GM18511 (cell line): Measurements from ENCODE around the gene PDSS2.
"Not testable (repeated sequence)": the region's sequence is repeated elsewhere in the genome, so short reads cannot be mapped to it uniquely, and the experiment has no call there.

Experiments
- ATAC-seq: cut with Tn5 transposase; IDR thresholded peaks from one replicate; pipeline ENCODE4 v1.9.1; 2021; ENCODE audit warnings: mild to moderate bottlenecking, moderate library complexity; ENCODE audit not compliant: unreplicated experiment

The PDSS2 gene

GRCh38 chr6:107280001-107280400 lies 179.4 kb downstream of the PDSS2 start:
- ATAC-seq: not testable (repeated sequence)

- ATAC-seq: no peak
Observed at GRCh38 chr6:107275330-107275865, 184.0 kb downstream of the PDSS2 start.

DNA sequence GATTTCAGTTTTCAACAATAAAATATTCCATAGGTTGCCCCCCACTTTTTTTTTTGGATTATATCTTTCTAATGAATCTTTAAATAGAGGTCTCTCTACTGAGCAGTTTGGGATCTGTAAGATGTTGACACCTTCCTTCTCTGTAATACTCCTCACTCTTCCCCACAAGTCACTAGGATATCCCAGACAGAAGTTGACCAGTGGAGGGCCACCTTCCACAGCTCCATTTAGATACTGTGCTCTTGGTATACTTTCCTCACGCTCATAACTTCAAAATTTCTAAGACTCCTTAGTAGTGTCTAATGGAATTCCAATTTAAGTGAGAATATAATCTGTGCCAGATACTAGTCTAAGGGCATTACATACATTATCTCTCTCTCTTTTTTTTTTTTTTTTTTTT lies 185.1 kb downstream of the PDSS2 start:
- ATAC-seq: no peak

DNA sequence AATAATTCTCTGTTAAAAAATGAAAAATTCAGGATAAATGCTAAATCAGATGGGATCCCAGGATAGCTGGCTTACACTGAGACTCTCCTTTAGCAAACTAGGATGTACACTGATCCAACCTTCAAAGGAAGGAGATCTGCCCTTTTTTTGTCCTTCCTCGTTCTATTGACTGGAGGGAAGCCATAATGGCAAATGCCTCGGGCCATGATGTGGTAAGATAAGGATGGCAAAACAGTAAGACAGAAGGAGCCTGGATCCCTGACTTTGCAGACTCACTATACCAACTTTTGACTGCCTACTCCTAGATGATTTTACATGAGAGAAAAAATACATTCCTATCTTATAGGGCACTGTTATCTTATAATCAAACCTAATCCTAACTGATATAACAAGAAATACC lies 187.1 kb downstream of the PDSS2 start:
- no peak for ATAC-seq

- ATAC-seq: no peak
Observed at GRCh38 chr6:107271208-107271790, 188.1 kb downstream of the PDSS2 start.

- ATAC-seq: no peak
Observed at GRCh38 chr6:107267634-107268033, 191.7 kb downstream of the PDSS2 start.

DNA sequence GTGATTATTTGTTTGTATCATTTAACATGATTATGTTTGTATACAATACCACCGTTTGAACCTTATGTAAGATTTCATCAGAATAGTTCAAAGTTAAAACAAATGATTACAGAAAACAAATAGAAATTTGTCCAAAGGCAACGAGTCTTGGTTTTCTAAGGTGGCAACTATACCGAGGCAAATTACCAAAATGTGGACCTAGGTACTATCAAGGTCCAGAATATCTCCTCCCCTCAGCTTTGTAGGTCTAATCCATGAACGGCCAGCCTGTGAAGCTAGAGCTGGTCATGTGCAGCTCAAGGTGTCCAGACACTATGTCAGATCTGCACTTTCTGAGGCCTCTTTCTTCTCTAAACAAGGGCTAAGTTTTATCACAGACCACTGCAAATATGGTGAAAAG lies 192.4 kb downstream of the PDSS2 start:
- no peak for ATAC-seq

DNA sequence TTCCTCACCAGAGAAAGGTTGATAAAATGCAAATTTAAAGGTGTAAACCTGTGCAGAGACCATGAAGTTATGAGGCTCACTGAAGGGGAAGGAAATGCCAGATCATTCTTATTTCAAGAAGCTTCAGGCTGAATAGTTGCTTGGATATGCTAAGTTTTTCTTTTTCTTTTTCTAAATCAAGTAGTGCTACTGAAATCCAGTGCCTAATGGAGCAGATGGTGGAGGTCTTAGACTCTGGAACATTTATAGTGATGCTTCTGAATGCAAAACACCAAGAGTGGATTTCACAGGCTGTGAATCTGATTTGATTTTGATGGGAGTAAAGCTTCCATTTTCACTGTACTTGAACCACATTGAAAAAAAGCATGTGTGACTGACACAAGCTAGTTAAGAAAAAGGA lies 192.8 kb downstream of the PDSS2 start:
- ATAC-seq: no peak

- no peak for ATAC-seq
Observed at GRCh38 chr6:107264357-107264840, 195.0 kb downstream of the PDSS2 start.

DNA sequence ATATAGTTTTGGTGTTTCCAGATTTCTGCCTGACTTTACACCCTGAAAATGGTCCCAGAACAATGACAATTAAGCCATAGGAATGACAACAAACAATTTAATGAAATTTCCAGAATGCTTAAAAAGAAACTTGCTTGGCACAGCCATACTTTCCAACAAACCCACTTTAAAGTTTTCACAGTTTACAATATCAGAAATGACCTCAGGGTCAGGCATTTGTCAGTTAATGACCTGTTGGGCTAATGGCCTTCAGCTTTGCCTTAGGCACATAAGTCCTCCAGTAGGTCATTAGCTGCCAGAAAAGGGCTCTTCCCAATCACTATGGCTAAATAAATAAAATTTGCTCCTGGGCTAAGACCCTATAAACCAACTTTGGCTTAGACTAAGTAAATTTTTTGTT lies 199.4 kb downstream of the PDSS2 start:
- no peak for ATAC-seq

DNA sequence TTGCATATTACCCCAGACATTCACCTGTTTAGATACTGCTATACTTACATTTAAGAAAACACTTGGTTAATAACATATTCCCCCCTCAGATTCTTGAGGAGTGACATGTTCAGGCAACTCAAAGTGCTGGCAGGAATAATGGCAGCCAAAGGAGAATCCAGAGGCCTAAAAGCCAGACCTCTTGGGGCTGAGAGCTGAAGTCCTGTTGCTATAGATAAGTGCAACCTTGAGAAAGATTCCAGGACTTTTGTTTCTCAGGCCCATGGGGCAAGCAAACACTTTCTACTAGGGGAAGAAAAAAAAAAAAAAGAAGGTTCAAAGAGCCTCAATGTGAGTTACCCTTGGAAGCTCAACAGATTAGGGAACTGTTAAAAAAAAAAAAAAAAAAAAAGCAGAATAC lies 211.2 kb downstream of the PDSS2 start:
- ATAC-seq: no peak

GRCh38 chr6:107246972-107247615 lies 212.3 kb downstream of the PDSS2 start:
- ATAC-seq: no peak

GRCh38 chr6:107246249-107246971 lies 213.0 kb downstream of the PDSS2 start:
- ATAC-seq: no peak

DNA sequence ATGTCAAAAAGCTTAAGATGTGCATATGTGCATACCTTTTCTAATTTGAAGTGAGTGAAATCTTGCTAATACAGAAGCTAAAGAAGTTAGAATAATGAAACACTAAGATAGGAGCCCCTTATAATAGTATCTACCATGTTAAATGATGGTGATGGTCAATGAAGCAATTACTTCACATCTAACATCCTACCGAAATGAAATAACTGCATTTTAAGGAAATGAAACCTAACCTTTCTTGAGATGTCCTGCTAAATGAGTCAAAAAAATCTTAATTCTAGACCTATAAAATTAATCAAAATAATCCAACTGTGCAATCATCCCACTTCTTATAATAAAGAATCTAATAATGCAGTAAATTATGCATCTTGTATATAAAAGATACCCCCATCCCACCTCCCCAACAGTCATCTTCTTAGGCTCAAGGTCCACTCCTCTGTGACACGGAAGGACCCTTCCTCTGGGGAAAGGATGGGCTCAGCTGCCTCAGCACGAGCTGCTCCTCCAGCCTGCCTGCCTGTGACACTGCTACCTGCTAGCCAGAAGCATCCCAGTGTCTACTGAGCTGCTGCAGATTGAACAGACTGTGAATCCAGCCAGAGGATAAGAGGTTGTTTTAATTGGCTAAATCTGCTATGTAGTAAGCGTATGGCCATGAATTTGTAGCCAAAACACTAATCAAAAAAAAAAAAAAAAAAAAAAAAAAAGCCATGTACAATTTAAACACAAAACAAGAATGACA lies 214.5 kb downstream of the PDSS2 start:
- ATAC-seq: no peak

DNA sequence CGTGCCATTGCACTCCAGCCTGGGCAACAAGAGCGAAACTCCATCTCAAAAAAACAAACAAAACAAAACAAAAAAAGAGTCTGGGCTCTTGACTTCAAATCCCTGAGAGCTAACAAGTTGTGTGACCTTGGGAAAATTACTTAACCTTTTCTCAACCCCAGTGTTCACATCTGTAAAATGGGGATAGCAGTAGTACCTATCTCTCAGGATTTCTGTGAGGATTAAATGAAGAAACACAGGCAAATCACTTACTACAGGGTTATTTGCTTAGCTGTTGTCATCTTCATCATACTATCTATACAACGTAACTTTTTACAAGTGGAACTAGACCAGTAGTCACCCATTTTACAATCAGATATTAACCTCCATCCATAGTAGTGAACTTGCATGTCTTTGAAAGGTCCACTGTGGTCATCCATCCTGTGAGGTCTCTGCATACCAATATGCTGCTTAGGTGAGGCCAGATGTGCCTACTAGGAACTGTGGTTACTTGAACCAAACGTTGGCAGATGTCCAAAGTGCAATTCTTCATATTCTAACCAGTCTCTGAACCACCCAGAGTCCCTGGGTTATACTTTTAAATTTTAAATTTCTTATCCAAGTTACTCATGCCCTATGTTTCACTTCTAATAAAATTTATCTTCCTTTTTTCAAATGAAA lies 215.2 kb downstream of the PDSS2 start:
- ATAC-seq: no peak

DNA sequence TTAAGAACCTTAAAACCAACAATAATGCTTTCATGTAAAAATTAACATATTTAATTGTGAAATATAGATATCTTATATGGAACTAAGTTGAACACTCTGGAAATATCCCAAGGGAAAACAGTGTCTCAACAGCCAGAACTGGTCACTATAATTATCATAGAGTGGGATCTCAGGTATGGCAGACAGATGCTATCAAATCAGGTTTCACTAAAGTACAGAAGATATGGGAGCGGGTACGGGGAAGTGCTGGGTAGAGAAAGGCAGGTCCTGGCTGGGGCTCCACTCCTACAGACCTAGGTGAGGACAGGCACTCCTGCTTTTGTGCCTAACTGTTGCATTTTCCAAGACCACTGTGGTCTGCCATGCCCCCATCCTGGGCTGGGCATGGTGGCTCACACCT lies 215.9 kb downstream of the PDSS2 start:
- ATAC-seq: no peak

- ATAC-seq: no peak
Observed at GRCh38 chr6:107237992-107238660, 221.2 kb downstream of the PDSS2 start.

GRCh38 chr6:107235511-107235910 lies 223.9 kb downstream of the PDSS2 start:
- ATAC-seq: no peak

GRCh38 chr6:107235007-107235406 lies 224.4 kb downstream of the PDSS2 start:
- ATAC-seq: no peak

DNA sequence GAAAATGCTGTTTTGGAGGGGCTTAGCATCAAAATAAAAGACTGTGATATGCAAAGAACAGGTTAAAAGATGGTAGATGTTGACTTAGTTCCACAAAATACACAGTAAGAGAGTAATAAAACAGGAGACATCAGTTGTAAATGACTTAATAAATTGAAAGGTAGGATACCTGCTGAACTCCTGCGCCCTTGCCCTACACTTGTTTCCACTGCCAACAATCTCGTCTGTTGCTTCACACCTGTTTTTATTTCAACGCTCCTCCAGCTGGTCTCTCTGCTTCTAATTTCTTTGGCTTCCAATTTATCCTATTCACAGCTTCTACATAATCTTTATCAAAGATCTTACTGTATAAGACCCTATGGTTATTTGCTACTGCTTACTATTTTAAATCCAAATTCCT lies 228.1 kb downstream of the PDSS2 start:
- no peak for ATAC-seq
